PC-9 (cell line): ENCODE measurements around the gene SDHC. TPM values are rescaled to one million over a fixed set of nuclear protein-coding genes. Genes with fewer than 3 reads are reported as not detected.
"Not testable (repeated sequence)": the region's sequence is repeated elsewhere in the genome, so short reads cannot be mapped to it uniquely, and the experiment has no call there.

Experiments
- BruUV-seq: library from RNA; stranded (reverse); fragments of 400-500 nt; replicated peaks from 2 replicates; lab custom pipeline; 2021; lab: Mats Ljungman, UMichigan
- CTCF ChIA-PET: fragments of 300-600 bp; sonication (Branson Sonifier 250); formaldehyde crosslinking; loops from one replicate; lab custom pipeline; 2022; ENCODE audit warnings: antibody characterized with exemption; lab: Charles Lee
- POLR2A ChIA-PET: fragments of 300-600 bp; sonication (Branson Sonifier 250); formaldehyde crosslinking; loops from one replicate; lab custom pipeline; 2022; ENCODE audit warnings: antibody characterized with exemption; ENCODE audit not compliant: unreplicated experiment; lab: Charles Lee
- DNase-seq, 2 experiments: peaks; one replicate each; pipeline versions ENCODE4 v3.0.0 to v3.0.0-alpha.2; 2015 to 2022; ENCODE audit warnings: mixed read lengths in 1 of 2
- H2AFZ ChIP-seq: fragments of 200-600 bp; sonication (generic); 2 replicates; pipeline ENCODE4 v1.8.1; 2017; ENCODE audit warnings: antibody characterized with exemption
- H3F3A ChIP-seq: fragments of 200-600 bp; sonication (generic); 2 replicates; pipeline ENCODE4 v1.8.1; 2017; ENCODE audit warnings: antibody characterized with exemption, mild to moderate bottlenecking, low read depth; ENCODE audit not compliant: insufficient read depth
- H3K27ac ChIP-seq: fragments of 200-600 bp; sonication (generic); 2 replicates; pipeline ENCODE4 v1.6.1; 2016; ENCODE audit warnings: mixed run types
- H3K27me3 ChIP-seq: fragments of 200-600 bp; sonication (generic); 2 replicates; pipeline ENCODE4 v1.6.1; 2016; ENCODE audit warnings: low read depth, mixed run types; ENCODE audit not compliant: insufficient read depth
- H3K36me3 ChIP-seq: fragments of 200-600 bp; sonication (generic); 2 replicates; pipeline ENCODE4 v1.6.1; 2016; ENCODE audit warnings: low read depth, mixed run types
- H3K4me1 ChIP-seq: fragments of 200-600 bp; sonication (generic); replicated peaks from 2 replicates; pipeline ENCODE4 v1.6.1; 2016; ENCODE audit warnings: mixed run types; ENCODE audit not compliant: insufficient read depth
- H3K4me2 ChIP-seq: fragments of 200-600 bp; sonication (generic); 2 replicates; pipeline ENCODE4 v1.6.1; 2017; ENCODE audit warnings: mixed run types
- H3K4me3 ChIP-seq: fragments of 200-600 bp; sonication (generic); 2 replicates; pipeline ENCODE4 v1.6.1; 2016; ENCODE audit warnings: mixed run types
- H3K79me2 ChIP-seq: fragments of 200-600 bp; sonication (generic); 2 replicates; pipeline ENCODE4 v1.6.1; 2017; ENCODE audit warnings: low read depth, mixed run types
- H3K9me2 ChIP-seq: fragments of 200-600 bp; sonication (generic); 2 replicates; pipeline ENCODE4 v1.8.1; 2017; ENCODE audit warnings: mild to moderate bottlenecking; ENCODE audit not compliant: insufficient read depth
- H3K9me3 ChIP-seq: fragments of 200-600 bp; sonication (generic); 2 replicates; pipeline ENCODE4 v1.8.1; 2016; ENCODE audit warnings: low read depth; ENCODE audit not compliant: insufficient read depth
- H4K20me1 ChIP-seq: fragments of 200-600 bp; sonication (generic); 2 replicates; pipeline ENCODE4 v1.8.1; 2017; ENCODE audit not compliant: insufficient read depth
- CTCF ChIP-seq: fragments of 200-600 bp; sonication (generic); conservative IDR thresholded peaks from 2 replicates; pipeline ENCODE4 v1.6.1; 2017; ENCODE audit warnings: mixed run types, antibody characterized with exemption, mild to moderate bottlenecking, moderate library complexity
- EZH2 ChIP-seq: fragments of 200-600 bp; sonication (generic); IDR thresholded peaks from 2 replicates; pipeline ENCODE4 v1.8.0; 2017; ENCODE audit warnings: antibody characterized with exemption, low read depth
- intact Hi-C: fragments of 100-400 bp; cut with micrococcal nuclease; formaldehyde crosslinking; loops from one replicate; pipeline ENCODE4 v1.10.0; 2022; ENCODE audit not compliant: unreplicated experiment
- total RNA-seq: library from RNA; stranded (reverse); gene quantifications from 2 replicates; pipeline ENCODE4 v1.2.3, GENCODE V29; 2021

Gene SDHC
- total RNA-seq, 1 experiment from 2014 or later, result 215 TPM

- Histone ChIP-seq H3F3A (no peaks in the 10 kb centered on the region), H3K27ac (no peak overlapping the region)
- POLR2A ChIA-PET, result no interaction called here
These were observed 93.3 kb downstream of the SDHC start for GRCh38 chr1:161407451-161407985.

DNA sequence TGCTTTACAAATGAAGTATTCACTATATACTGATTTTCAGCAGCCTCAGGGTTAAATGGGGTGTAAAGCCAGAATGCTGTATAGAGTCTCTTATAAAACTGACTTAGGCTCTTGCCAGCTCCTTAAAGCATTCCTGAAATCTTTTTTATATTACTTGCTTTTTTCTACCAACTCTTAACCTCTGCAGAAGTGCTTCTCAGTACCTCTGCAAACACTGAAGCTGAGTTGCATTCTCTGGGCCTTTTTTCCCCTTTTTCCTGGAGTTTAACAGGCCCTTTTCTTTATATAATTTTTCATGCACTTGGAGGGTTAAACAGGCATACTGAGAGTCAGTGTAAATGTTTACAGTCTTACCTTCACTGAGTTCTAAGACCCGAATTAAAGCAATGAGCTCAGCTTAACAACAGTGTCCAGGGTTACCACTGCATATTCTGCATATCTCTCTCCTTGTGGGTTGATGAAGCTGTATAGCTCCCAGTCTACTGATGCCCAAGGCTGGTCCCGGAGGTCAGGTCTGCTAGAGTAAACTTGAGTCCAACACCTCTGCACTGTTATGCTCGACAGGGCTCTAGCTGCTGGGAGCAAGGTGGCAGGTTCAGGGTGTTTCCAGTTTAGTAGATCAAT is 94.4 kb downstream of the SDHC start:
- Histone ChIP-seq H3K36me3 (no peaks in the 10 kb centered on the region), H3K27me3 (no peaks in the 10 kb centered on the region), H3K27ac (no peak overlapping the region), H3K9me2 (no peaks in the 10 kb centered on the region), H3K79me2 (no peaks in the 10 kb centered on the region), H2AFZ (no peak overlapping the region), H3K4me3 (no peak overlapping the region), H3F3A (no peaks in the 10 kb centered on the region), H4K20me1 (no peaks in the 10 kb centered on the region), H3K9me3 (no peaks in the 10 kb centered on the region; the same call in 1 of the 2 replicates), H3K4me1 (no peaks in the 10 kb centered on the region), H3K4me2 (no peak overlapping the region)
- BruUV-seq, result no TSS peak
- ChIA-PET POLR2A (interaction anchor here (0.6 kb wide), 1 partner anchor 10 kb away, joined by 3 read pairs; no protein-coding TSS in a partner anchor), CTCF (interaction anchor here (0.7 kb wide), 1 partner anchor 728 kb away, joined by 3 read pairs; no protein-coding TSS in a partner anchor)
- TF ChIP-seq CTCF (no peak), EZH2 (no peak)
- intact Hi-C loops, result no loop called here
- no peak for DNase-seq

More at GRCh38 chr1:161407451-161407985, 93.3 kb downstream of the SDHC start:
- no peak overlapping the region for H3K4me2 ChIP-seq
- H3K9me3 ChIP-seq, result no peaks in the 10 kb centered on the region; the same call in 1 of the 2 replicates
- no peaks in the 10 kb centered on the region for H3K27me3 ChIP-seq
- BruUV-seq, result no TSS peak
- H3K79me2 ChIP-seq, result no peaks in the 10 kb centered on the region
- TF ChIP-seq CTCF (no peak), EZH2 (no peak)
- CTCF ChIA-PET, result interaction anchor here (0.7 kb wide), 1 partner anchor 727 kb away, joined by 3 read pairs; no protein-coding TSS in a partner anchor
- no peaks in the 10 kb centered on the region for H4K20me1 ChIP-seq
- no peaks in the 10 kb centered on the region for H3K9me2 ChIP-seq
- intact Hi-C loops, result no loop called here
- no peak overlapping the region for H3K4me3 ChIP-seq
- H3K36me3 ChIP-seq, result no peaks in the 10 kb centered on the region
- no peak for DNase-seq
- peaks cover 3% of the 10 kb centered on the region; the same call in 1 of the 2 replicates for H3K4me1 ChIP-seq
- H2AFZ ChIP-seq, result no peak overlapping the region

GRCh38 chr1:161409848-161410635 is 95.9 kb downstream of the SDHC start:
- POLR2A ChIA-PET, H3K79me2 ChIP-seq, H3K4me3 ChIP-seq, DNase-seq, H3K27ac ChIP-seq, H3K4me2 ChIP-seq, H3F3A ChIP-seq, H3K36me3 ChIP-seq, H4K20me1 ChIP-seq, H3K27me3 ChIP-seq, intact Hi-C loops, BruUV-seq, H3K9me2 ChIP-seq, H2AFZ ChIP-seq, H3K9me3 ChIP-seq, CTCF ChIA-PET, H3K4me1 ChIP-seq: not testable (repeated sequence)

DNA sequence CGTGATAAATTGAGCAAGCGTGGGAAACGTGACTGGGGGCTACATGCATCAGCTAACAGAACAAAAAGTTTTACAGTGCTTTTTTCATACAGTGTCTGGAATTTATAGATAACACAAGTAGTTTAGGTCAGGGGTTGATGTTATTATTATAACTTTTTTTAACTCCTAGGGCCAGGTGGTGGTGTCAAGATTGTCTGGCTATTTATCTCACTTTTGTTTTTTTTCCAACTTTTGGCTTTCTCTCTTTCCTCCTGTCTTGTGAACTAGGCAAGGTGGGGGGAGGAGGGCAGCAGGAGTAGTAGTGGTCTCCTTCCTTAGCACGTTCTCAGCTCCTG is 96.4 kb downstream of the SDHC start:
- POLR2A ChIA-PET, H3K4me1 ChIP-seq, DNase-seq, H3K27me3 ChIP-seq, H3K36me3 ChIP-seq, H3K79me2 ChIP-seq, H3K4me2 ChIP-seq, H3K9me3 ChIP-seq, H3K9me2 ChIP-seq, H3F3A ChIP-seq, H2AFZ ChIP-seq, H4K20me1 ChIP-seq, BruUV-seq, H3K27ac ChIP-seq, intact Hi-C loops, CTCF ChIA-PET, H3K4me3 ChIP-seq: not testable (repeated sequence)
